T-helper 1 cell treated with Interleukin-12 subunit alpha and Interleukin-12 subunit beta and Interleukin-4 antibody, amounts not matched to agents 30 μg/mL and 1 μg/mL, for 36 hours (primary cell): ENCODE results near the gene NCAM2.
A peak's percentile ranks its signal among the peaks of the same experiment; 100 is the strongest.

Experiments
- H3K27ac Mint-ChIP-seq: one replicate; pipeline ENCODE4 v1.8.0; 2021; ENCODE audit warnings: mild to moderate bottlenecking, mixed read lengths
- H3K27me3 Mint-ChIP-seq: one replicate; pipeline ENCODE4 v1.8.0; 2021; ENCODE audit warnings: low read depth, mixed read lengths
- H3K36me3 Mint-ChIP-seq: one replicate; pipeline ENCODE4 v1.8.0; 2021; ENCODE audit warnings: low read depth, mixed read lengths
- H3K4me1 Mint-ChIP-seq: one replicate; pipeline ENCODE4 v1.8.0; 2021; ENCODE audit warnings: low read depth, mixed read lengths
- H3K4me3 Mint-ChIP-seq: one replicate; pipeline ENCODE4 v1.8.0; 2021; ENCODE audit warnings: mild to moderate bottlenecking, moderate library complexity, mixed read lengths
- H3K9me3 Mint-ChIP-seq: one replicate; pipeline ENCODE4 v1.8.0; 2021; ENCODE audit warnings: mixed read lengths

Gene NCAM2

GRCh38 chr21:21187579-21187978 is 189.4 kb downstream of the NCAM2 start:
- Mint-ChIP-seq H3K4me3 (no peak overlapping the region), H3K27me3 (peaks cover 3% of the 10 kb centered on the region), H3K27ac (no peak overlapping the region), H3K36me3 (no peaks in the 10 kb centered on the region), H3K9me3 (no peaks in the 10 kb centered on the region), H3K4me1 (peaks cover 11% of the 10 kb centered on the region)

- Mint-ChIP-seq H3K9me3 (no peaks in the 10 kb centered on the region), H3K36me3 (no peaks in the 10 kb centered on the region), H3K27ac (no peak overlapping the region), H3K27me3 (peaks cover 3% of the 10 kb centered on the region), H3K4me1 (peaks cover 13% of the 10 kb centered on the region), H3K4me3 (no peak overlapping the region)
Measured at GRCh38 chr21:21188513-21189195, 190.4 kb downstream of the NCAM2 start.

- no peaks in the 10 kb centered on the region for H3K9me3 Mint-ChIP-seq
- no peak overlapping the region for H3K27ac Mint-ChIP-seq
- H3K4me3 Mint-ChIP-seq, result no peak overlapping the region
- peaks cover 30% of the 10 kb centered on the region for H3K4me1 Mint-ChIP-seq
- H3K27me3 Mint-ChIP-seq, result no peaks in the 10 kb centered on the region
- H3K36me3 Mint-ChIP-seq, result peaks cover 4% of the 10 kb centered on the region
Measured at GRCh38 chr21:21195417-21195943, 197.3 kb downstream of the NCAM2 start.

GRCh38 chr21:21196087-21196486 is 197.9 kb downstream of the NCAM2 start:
- peaks cover 4% of the 10 kb centered on the region for H3K36me3 Mint-ChIP-seq
- H3K27ac Mint-ChIP-seq, result no peak overlapping the region
- H3K9me3 Mint-ChIP-seq, result no peaks in the 10 kb centered on the region

DNA sequence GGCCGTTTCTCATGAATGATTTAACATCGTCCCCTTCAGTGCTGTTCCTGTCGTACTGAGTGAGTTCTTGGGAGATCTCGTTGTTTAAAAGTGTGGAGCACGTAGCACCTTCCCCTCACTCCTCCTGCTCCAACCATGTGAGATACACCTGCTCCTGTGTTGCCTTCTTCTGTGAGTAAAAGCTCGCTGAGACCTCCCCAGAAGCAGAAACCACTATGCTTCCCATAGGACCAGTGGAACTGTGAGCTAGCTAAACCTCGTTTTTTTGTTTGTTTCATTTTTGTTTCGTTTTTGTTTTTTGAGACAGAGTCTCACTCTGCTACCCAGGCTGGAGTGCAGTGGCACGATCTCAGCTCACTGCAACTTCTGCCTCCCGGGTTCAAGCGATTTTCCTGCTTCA is 198.6 kb downstream of the NCAM2 start:
- Mint-ChIP-seq H3K36me3 (peaks cover 4% of the 10 kb centered on the region), H3K9me3 (peaks cover 2% of the 10 kb centered on the region), H3K27me3 (no peaks in the 10 kb centered on the region), H3K27ac (no peak overlapping the region), H3K4me3 (no peak overlapping the region), H3K4me1 (peaks cover 34% of the 10 kb centered on the region)

More at GRCh38 chr21:21196087-21196486, 197.9 kb downstream of the NCAM2 start:
- no peak overlapping the region for H3K4me3 Mint-ChIP-seq
- peaks cover 31% of the 10 kb centered on the region for H3K4me1 Mint-ChIP-seq
- no peaks in the 10 kb centered on the region for H3K27me3 Mint-ChIP-seq

GRCh38 chr21:21199342-21200102 is 201.3 kb downstream of the NCAM2 start:
- peak overlapping the region; percentile 71 for H3K27ac Mint-ChIP-seq
- peak overlapping the region; percentile 50 for H3K4me3 Mint-ChIP-seq
- peaks cover 28% of the 10 kb centered on the region for H3K4me1 Mint-ChIP-seq
- H3K27me3 Mint-ChIP-seq, result no peaks in the 10 kb centered on the region
- H3K9me3 Mint-ChIP-seq, result peaks cover 10% of the 10 kb centered on the region
- H3K36me3 Mint-ChIP-seq, result peaks cover 4% of the 10 kb centered on the region

- H3K27ac Mint-ChIP-seq, result peak overlapping the region; percentile 71
- no peaks in the 10 kb centered on the region for H3K27me3 Mint-ChIP-seq
- H3K9me3 Mint-ChIP-seq, result peaks cover 10% of the 10 kb centered on the region
- peaks cover 4% of the 10 kb centered on the region for H3K36me3 Mint-ChIP-seq
- H3K4me3 Mint-ChIP-seq, result peak overlapping the region; percentile 50
- peaks cover 28% of the 10 kb centered on the region for H3K4me1 Mint-ChIP-seq
Measured at GRCh38 chr21:21200103-21200938, 202.1 kb downstream of the NCAM2 start.

DNA sequence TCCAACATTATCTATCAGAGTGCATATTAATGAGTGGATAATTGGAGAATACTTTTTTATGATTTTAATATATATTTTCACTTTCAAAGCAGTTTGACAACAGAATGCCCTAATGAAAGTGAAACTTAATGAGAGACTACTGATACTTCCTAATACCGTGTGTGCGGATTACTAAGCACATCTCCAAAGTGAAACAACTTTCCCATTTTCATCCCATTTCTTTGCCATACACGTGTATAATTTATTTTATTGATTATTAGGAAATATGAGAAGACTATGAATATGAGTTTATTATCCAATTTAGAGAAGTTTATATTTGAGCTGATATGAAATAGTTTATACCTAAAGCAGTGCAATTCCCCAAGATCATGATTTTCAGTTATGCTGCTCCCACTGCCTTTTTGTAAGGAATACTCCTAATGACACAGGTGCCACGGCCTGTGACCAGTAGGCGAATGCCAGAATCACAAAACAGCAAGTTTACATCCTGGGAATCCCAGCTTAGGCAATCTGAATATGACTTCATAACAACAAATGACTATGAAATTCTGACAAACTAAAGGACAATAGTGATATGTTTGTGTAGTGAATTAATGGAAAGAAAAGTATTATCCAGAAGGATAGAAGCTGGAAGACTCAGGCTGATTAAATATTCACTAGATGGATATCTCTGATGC is 202.9 kb downstream of the NCAM2 start:
- Mint-ChIP-seq H3K27me3 (no peaks in the 10 kb centered on the region), H3K4me3 (peak overlapping the region; percentile 50), H3K4me1 (peaks cover 26% of the 10 kb centered on the region), H3K36me3 (peaks cover 4% of the 10 kb centered on the region), H3K9me3 (peaks cover 10% of the 10 kb centered on the region), H3K27ac (peak overlapping the region; percentile 71)

- Mint-ChIP-seq H3K27me3 (peaks cover 7% of the 10 kb centered on the region), H3K9me3 (peaks cover 10% of the 10 kb centered on the region), H3K4me1 (peaks cover 19% of the 10 kb centered on the region), H3K27ac (no peak overlapping the region), H3K4me3 (no peak overlapping the region), H3K36me3 (no peaks in the 10 kb centered on the region)
Measured at GRCh38 chr21:21203822-21204339, 205.7 kb downstream of the NCAM2 start.

DNA sequence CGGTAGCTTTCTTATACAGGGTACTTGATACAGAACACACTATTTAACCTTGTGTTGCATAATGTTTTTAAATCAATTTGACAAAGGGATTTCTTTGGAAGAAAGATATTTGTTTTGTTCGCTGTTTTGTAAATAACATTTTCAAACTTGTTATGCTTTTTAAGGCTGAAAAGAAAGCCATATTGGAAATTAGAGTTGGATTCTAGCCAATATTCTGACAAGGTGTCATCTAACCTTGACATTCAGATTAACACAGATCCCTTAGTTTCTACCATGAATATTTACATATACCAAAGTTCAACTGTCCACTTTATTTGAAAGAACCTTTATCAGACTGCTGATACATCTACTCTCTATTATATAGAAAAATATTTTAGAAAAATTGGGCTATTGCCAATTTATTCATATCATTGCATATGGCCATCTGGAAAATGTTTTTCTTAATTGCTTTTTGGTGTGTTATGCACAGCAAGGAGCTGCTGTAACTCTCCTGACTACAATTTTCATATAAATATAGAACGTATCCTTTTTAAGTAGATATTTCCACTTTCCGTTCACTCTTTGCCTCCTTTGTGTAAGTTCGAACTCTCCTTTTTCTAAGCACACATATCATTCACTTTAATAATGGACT is 206.3 kb downstream of the NCAM2 start:
- H3K4me3 Mint-ChIP-seq, result no peak overlapping the region
- H3K4me1 Mint-ChIP-seq, result peaks cover 13% of the 10 kb centered on the region
- H3K27me3 Mint-ChIP-seq, result peaks cover 7% of the 10 kb centered on the region
- peaks cover 10% of the 10 kb centered on the region for H3K9me3 Mint-ChIP-seq
- no peaks in the 10 kb centered on the region for H3K36me3 Mint-ChIP-seq
- H3K27ac Mint-ChIP-seq, result no peak overlapping the region

DNA sequence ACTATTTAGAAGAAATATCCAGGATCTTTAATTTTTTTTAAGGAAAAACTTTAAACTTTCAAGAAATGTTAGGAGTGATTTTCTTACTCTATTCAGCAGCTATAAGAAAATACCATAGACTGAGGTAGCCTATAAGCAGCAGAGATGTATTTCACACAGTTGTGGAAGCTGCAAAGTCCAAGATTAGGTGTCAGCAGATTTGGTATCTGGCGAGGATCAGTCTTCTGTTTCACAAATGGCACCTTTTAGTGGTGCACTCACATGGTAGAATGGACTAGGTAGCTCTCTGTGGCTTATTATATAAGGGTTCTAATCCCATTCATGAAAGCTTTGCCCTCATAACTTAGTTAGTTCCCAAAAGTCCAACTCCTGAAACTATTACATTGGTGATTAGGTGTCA is 207.4 kb downstream of the NCAM2 start:
- Mint-ChIP-seq H3K4me3 (no peak overlapping the region), H3K27me3 (peaks cover 7% of the 10 kb centered on the region), H3K36me3 (no peaks in the 10 kb centered on the region), H3K27ac (no peak overlapping the region), H3K4me1 (peaks cover 5% of the 10 kb centered on the region), H3K9me3 (peaks cover 10% of the 10 kb centered on the region)

DNA sequence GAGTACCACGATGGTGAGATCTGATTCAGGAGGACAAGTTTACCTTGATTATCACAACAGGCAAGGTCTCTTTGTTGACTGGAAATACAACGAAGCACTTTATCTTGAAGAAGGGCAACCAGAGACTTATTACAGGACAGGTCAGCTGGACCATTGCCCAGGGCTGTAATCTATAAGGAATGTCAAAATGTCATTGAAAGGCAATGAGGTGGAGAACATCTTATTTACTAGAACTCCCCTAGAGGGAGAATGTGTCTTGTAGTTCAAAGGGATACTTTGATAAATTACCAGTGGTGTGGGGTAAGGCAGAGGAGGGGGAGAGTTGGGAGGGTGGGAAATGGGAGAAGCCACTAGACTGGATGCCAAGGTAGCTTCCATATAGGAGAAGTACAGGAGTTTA is 212.3 kb downstream of the NCAM2 start:
- Mint-ChIP-seq H3K9me3 (no peaks in the 10 kb centered on the region), H3K27me3 (peaks cover 7% of the 10 kb centered on the region), H3K4me1 (no peaks in the 10 kb centered on the region), H3K4me3 (no peak overlapping the region), H3K27ac (no peak overlapping the region), H3K36me3 (no peaks in the 10 kb centered on the region)

DNA sequence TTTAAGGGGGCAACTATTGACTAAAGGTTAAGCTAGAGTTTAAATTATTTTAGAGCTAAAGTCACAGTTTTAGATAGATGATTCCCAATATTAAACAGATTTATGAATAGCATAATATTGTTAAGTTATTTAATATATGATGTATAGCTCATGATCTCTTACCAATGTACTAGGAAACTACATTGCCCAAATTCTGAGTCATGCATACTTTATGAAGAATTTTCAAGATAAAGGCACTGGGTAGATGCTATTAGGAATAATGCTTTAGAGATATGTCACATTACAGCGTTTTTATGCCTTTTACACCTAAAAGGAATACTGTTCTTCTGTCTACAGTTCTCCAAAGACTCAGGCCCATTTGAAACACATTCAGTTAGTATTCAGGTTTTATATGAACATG is 215.1 kb downstream of the NCAM2 start:
- no peak overlapping the region for H3K4me3 Mint-ChIP-seq
- H3K27me3 Mint-ChIP-seq, result no peaks in the 10 kb centered on the region
- no peaks in the 10 kb centered on the region for H3K9me3 Mint-ChIP-seq
- no peaks in the 10 kb centered on the region for H3K36me3 Mint-ChIP-seq
- no peak overlapping the region for H3K27ac Mint-ChIP-seq
- no peaks in the 10 kb centered on the region for H3K4me1 Mint-ChIP-seq
